ENCODE measurements around the gene NUTM1. TPM values are rescaled to one million over a fixed set of nuclear protein-coding genes. Genes with fewer than 3 reads are reported as not detected.
"Not testable (repeated sequence)": the region's sequence is repeated elsewhere in the genome, so short reads cannot be mapped to it uniquely, and the experiment has no call there.

NUTM1 gene
- polyA plus RNA-seq, 1 donor, result 0.09 TPM

DNA sequence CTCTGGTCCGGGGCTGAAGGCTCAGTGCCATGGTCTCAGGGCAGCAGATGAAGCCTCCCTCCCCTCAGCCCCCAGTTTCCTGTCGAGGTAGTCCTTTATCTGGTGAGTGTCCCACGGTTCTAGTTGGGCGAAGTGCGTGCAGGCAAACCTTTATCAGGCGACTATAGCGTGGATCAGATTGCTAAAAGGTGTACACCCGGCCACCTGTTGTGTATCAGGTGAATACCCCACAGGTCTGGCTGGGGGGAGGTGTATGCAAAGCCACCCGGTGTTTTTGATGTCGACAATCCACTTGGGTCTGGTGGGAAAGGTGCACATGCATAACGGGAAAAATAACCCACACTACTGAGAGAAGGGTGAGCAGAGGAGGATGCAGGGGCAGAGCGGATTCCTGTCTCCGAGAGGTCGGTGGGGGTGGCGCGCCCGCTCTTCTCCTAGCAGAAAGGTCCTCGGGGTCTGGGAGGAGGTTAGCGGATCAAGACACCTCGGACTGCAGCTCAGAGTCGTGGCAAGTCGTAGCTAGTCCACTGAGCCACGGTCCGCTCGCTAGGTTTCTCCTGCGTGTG lies 6.0 kb upstream of the NUTM1 start:
- DNase-seq, result no peak
- WGBS (ENCODE audit: insufficient coverage, low lambda C conversion rate), result 0% methylated on average over 1 of the region's 26 CpGs
- H3K4me1 ChIP-seq (ENCODE audit: control insufficient read depth, insufficient read depth, low read length), result peaks cover 5% of the 10 kb centered on the region
- H3K27ac ChIP-seq (ENCODE audit: low read length), result peak overlapping the region; percentile 37
- peaks cover 8% of the 10 kb centered on the region for H3K36me3 ChIP-seq (ENCODE audit: control insufficient read depth, insufficient read depth, low read length)
- H3K9me3 ChIP-seq (ENCODE audit: control insufficient read depth, low read depth, low read length), result no peaks in the 10 kb centered on the region
- no peaks in the 10 kb centered on the region for H3K27me3 ChIP-seq (ENCODE audit: control insufficient read depth, insufficient read depth, low read length)
- peak overlapping the region; percentile 93 for H3K4me3 ChIP-seq (ENCODE audit: low read length)

DNA sequence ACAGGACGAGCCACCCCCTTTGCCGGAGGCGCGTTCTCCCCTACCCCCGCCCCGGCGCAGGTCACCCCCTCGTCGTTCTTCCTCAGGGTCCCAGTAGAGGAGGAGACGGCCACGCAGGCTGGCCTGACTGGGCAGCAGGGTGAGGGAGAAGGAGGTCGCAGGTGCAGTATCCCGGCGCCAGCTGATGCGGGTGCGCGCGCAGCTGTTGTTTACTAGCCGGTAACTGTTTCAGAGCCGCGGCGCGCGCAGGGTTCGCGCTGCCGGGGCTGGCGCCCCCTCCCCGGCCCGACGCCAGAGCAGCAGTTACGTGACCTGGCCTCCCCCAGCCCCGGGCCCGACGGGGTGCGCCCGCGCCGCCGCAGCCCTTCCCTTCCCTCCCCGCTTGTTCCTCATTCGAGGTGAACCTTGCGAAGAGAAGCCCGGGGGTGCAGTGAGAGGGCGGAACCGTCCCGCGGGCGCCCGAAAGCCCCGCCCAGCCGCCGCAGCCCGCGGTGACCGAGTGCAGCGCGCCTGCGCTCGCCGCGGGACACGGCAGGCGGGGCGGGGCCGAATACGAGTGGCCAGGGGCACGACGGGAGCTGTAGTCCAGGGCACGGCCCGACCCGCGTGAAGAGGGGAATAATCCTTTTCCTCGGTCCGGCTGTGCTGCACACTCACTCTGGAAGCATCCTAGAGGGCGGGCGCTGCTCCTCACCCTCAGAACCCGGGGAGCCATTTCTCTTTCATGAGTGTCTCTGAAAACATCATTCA lies 5.4 kb upstream of the NUTM1 start, which contains the start of gene SLC12A6:
TSS of gene SLC12A6 (minus strand) at position 225 of the 750 bp plus-strand sequence. CDS start 1,101 bp downstream, outside the sequence.
- Histone ChIP-seq H3K36me3 (ENCODE audit: control insufficient read depth, insufficient read depth, low read length) (peaks cover 8% of the 10 kb centered on the region), H3K27me3 (ENCODE audit: control insufficient read depth, insufficient read depth, low read length) (no peaks in the 10 kb centered on the region), H3K27ac (ENCODE audit: low read length) (peak within 1 kb of the TSS; percentile 37), H3K9me3 (ENCODE audit: control insufficient read depth, low read depth, low read length) (no peaks in the 10 kb centered on the region), H3K4me1 (ENCODE audit: control insufficient read depth, insufficient read depth, low read length) (peaks cover 5% of the 10 kb centered on the region), H3K4me3 (ENCODE audit: low read length) (peak within 1 kb of the TSS; percentile 93)
- DNase-seq, result peak; percentile 84 to 92
- 0% methylated on average over 1 of the region's 78 CpGs for WGBS (ENCODE audit: insufficient coverage, low lambda C conversion rate)

DNA sequence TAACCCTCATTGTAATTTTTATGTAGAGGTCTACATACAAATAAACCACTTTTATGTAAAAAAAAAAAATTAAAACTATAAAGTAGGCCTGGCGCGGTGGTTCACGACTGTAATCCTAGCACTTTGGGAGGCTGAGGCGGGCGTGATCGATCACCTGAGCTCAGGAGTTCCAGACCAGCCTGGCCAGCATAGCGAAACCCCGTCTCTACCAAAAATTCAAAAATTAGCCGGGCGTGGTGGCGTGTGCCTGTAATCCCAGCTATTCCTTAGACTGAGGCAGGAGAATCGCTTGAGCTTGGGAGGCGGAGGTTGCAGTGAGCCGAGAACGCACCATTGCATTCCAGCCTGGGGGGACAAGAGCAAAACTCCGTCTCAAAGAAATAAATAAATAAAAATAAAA lies 4.8 kb upstream of the NUTM1 start:
- Histone ChIP-seq H3K9me3 (ENCODE audit: control insufficient read depth, low read depth, low read length) (no peaks in the 10 kb centered on the region), H3K36me3 (ENCODE audit: control insufficient read depth, insufficient read depth, low read length) (peaks cover 8% of the 10 kb centered on the region), H3K4me1 (ENCODE audit: control insufficient read depth, insufficient read depth, low read length) (peaks cover 5% of the 10 kb centered on the region), H3K27ac (ENCODE audit: low read length) (no peak overlapping the region), H3K27me3 (ENCODE audit: control insufficient read depth, insufficient read depth, low read length) (no peaks in the 10 kb centered on the region), H3K4me3 (ENCODE audit: low read length) (peak overlapping the region; percentile 93)
- WGBS (ENCODE audit: insufficient coverage, low lambda C conversion rate), result no CpG with 5 or more reads among the region's 16 CpGs
- DNase-seq, result no peak

DNA sequence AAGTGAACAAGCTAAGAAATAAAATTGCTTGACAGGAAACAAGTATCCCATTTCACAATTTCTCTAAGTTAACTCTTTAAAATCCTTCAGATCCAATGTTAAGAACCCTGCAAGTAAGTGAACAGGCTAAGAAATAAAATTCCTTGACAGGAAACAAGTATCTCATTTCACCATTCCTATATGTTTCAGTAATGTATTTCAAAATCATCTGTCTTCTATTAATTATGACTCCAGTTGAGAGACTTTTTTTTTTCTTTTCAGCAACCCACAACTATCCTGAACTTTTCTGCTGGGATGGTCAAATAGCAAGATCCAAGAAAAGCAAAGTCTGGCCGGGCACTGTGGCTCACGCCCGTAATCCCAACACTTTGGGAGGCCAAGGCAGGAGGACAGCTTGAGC lies 3.2 kb upstream of the NUTM1 start:
- Histone ChIP-seq H3K4me3 (ENCODE audit: low read length) (no peak overlapping the region), H3K36me3 (ENCODE audit: control insufficient read depth, insufficient read depth, low read length) (peaks cover 8% of the 10 kb centered on the region), H3K9me3 (ENCODE audit: control insufficient read depth, low read depth, low read length) (no peaks in the 10 kb centered on the region), H3K27me3 (ENCODE audit: control insufficient read depth, insufficient read depth, low read length) (no peaks in the 10 kb centered on the region), H3K4me1 (ENCODE audit: control insufficient read depth, insufficient read depth, low read length) (peaks cover 5% of the 10 kb centered on the region), H3K27ac (ENCODE audit: low read length) (no peak overlapping the region)
- WGBS (ENCODE audit: insufficient coverage, low lambda C conversion rate), result no CpG with 5 or more reads among the region's 3 CpGs
- DNase-seq, result no peak

GRCh38 chr15:34341381-34342212 lies 1.5 kb upstream of the NUTM1 start:
- Histone ChIP-seq H3K4me3 (ENCODE audit: low read length) (peak overlapping the region; percentile 80), H3K27ac (ENCODE audit: low read length) (no peak overlapping the region), H3K36me3 (ENCODE audit: control insufficient read depth, insufficient read depth, low read length) (peaks cover 8% of the 10 kb centered on the region), H3K4me1 (ENCODE audit: control insufficient read depth, insufficient read depth, low read length) (peaks cover 5% of the 10 kb centered on the region), H3K9me3 (ENCODE audit: control insufficient read depth, low read depth, low read length) (no peaks in the 10 kb centered on the region), H3K27me3 (ENCODE audit: control insufficient read depth, insufficient read depth, low read length) (no peaks in the 10 kb centered on the region)
- 90% methylated on average over 2 of the region's 15 CpGs for WGBS (ENCODE audit: insufficient coverage, low lambda C conversion rate)
- no peak for DNase-seq

GRCh38 chr15:34342213-34342736 lies 840 bp upstream of the NUTM1 start:
- H3K36me3 ChIP-seq (ENCODE audit: control insufficient read depth, insufficient read depth, low read length); DNase-seq; H3K27me3 ChIP-seq (ENCODE audit: control insufficient read depth, insufficient read depth, low read length); H3K4me1 ChIP-seq (ENCODE audit: control insufficient read depth, insufficient read depth, low read length); H3K9me3 ChIP-seq (ENCODE audit: control insufficient read depth, low read depth, low read length): not testable (repeated sequence)
- no CpG with 5 or more reads among the region's 26 CpGs for WGBS (ENCODE audit: insufficient coverage, low lambda C conversion rate)
- Histone ChIP-seq H3K4me3 (ENCODE audit: low read length) (peak overlapping the region; percentile 80), H3K27ac (ENCODE audit: low read length) (peak overlapping the region; percentile 95)

DNA sequence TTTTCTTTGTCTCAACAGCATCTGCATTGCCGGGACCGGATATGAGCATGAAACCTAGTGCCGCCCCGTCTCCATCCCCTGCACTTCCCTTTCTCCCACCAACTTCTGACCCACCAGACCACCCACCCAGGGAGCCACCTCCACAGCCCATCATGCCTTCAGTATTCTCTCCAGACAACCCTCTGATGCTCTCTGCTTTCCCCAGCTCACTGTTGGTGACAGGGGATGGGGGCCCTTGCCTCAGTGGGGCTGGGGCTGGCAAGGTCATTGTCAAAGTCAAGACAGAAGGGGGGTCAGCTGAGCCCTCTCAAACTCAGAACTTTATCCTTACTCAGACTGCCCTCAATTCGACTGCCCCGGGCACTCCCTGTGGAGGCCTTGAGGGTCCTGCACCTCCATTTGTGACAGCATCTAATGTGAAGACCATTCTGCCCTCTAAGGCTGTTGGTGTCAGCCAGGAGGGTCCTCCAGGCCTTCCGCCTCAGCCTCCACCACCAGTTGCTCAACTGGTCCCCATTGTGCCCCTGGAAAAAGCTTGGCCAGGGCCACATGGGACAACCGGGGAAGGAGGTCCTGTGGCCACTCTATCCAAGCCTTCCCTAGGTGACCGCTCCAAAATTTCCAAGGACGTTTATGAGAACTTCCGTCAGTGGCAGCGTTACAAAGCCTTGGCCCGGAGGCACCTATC lies 5.0 kb downstream of the NUTM1 start:
- Histone ChIP-seq H3K4me3 (ENCODE audit: low read length) (no peak overlapping the region), H3K4me1 (ENCODE audit: control insufficient read depth, insufficient read depth, low read length) (peaks cover 5% of the 10 kb centered on the region), H3K9me3 (ENCODE audit: control insufficient read depth, low read depth, low read length) (no peaks in the 10 kb centered on the region), H3K27ac (ENCODE audit: low read length) (no peak overlapping the region), H3K36me3 (ENCODE audit: control insufficient read depth, insufficient read depth, low read length) (no peaks in the 10 kb centered on the region), H3K27me3 (ENCODE audit: control insufficient read depth, insufficient read depth, low read length) (no peaks in the 10 kb centered on the region)
- WGBS (ENCODE audit: insufficient coverage, low lambda C conversion rate), result 75% methylated on average over 4 of the region's 13 CpGs
- DNase-seq, result no peak

- WGBS (ENCODE audit: insufficient coverage, low lambda C conversion rate), result no CpG with 5 or more reads among the region's 1 CpG
- Histone ChIP-seq H3K27ac (ENCODE audit: low read length) (no peak overlapping the region), H3K27me3 (ENCODE audit: control insufficient read depth, insufficient read depth, low read length) (no peaks in the 10 kb centered on the region), H3K4me3 (ENCODE audit: low read length) (no peak overlapping the region), H3K4me1 (ENCODE audit: control insufficient read depth, insufficient read depth, low read length) (peaks cover 5% of the 10 kb centered on the region), H3K9me3 (ENCODE audit: control insufficient read depth, low read depth, low read length) (no peaks in the 10 kb centered on the region), H3K36me3 (ENCODE audit: control insufficient read depth, insufficient read depth, low read length) (peaks cover 4% of the 10 kb centered on the region)
- DNase-seq, result no peak
These were observed 5.7 kb downstream of the NUTM1 start for GRCh38 chr15:34348735-34349300.

GRCh38 chr15:34349769-34350168 lies 6.7 kb downstream of the NUTM1 start:
- Histone ChIP-seq H3K4me1 (ENCODE audit: control insufficient read depth, insufficient read depth, low read length) (peaks cover 5% of the 10 kb centered on the region), H3K27me3 (ENCODE audit: control insufficient read depth, insufficient read depth, low read length) (no peaks in the 10 kb centered on the region), H3K36me3 (ENCODE audit: control insufficient read depth, insufficient read depth, low read length) (peaks cover 9% of the 10 kb centered on the region), H3K27ac (ENCODE audit: low read length) (no peak overlapping the region), H3K9me3 (ENCODE audit: control insufficient read depth, low read depth, low read length) (no peaks in the 10 kb centered on the region), H3K4me3 (ENCODE audit: low read length) (no peak overlapping the region)
- WGBS (ENCODE audit: insufficient coverage, low lambda C conversion rate), result 100% methylated on average over 1 of the region's 4 CpGs
- no peak for DNase-seq

All from large intestine (tissue), 3 donors.